HepG2 (cell line): ENCODE measurements around the gene PIM3. TPM values are rescaled to one million over a fixed set of nuclear protein-coding genes. Genes with fewer than 3 reads are reported as not detected.

Source experiments
- TMF1 ChIP-seq: sonication (generic); formaldehyde crosslinking; IDR thresholded peaks from 2 replicates; pipeline ENCODE4 v1.8.1; 2022; ENCODE audit warnings: low read depth, missing genetic modification reagents
- TRIM24 ChIP-seq: sonication (generic); formaldehyde crosslinking; IDR thresholded peaks from 2 replicates; pipeline ENCODE4 v1.8.0; 2022; ENCODE audit warnings: mild to moderate bottlenecking, missing genetic modification reagents
- ZNF556 ChIP-seq: sonication (generic); formaldehyde crosslinking; IDR thresholded peaks from 2 replicates; pipeline ENCODE4 v1.4.0; 2020; ENCODE audit warnings: mild to moderate bottlenecking, missing genetic modification reagents, borderline replicate concordance
- ZSCAN22 ChIP-seq: sonication (generic); formaldehyde crosslinking; IDR thresholded peaks from 2 replicates; pipeline ENCODE4 v1.4.0; 2020; ENCODE audit warnings: mild to moderate bottlenecking, missing genetic modification reagents
- polyA plus RNA-seq, 8 experiments: library from polyadenylated mRNA; depleted of rRNA in 3 of 8; stranded (reverse) in 7 of 8; unstranded in 1 of 8; fragments of >200 nt; fragmentation: Illumina TruSeq in 4 of 8; extraction: Trizol in 4 of 8; gene quantifications; 2 replicates each; pipeline versions ENCODE4 v1.2.1 to v1.2.3, GENCODE V29; 2011 to 2016; ENCODE audit warnings: low read depth in 4 of 8, missing spikeins in 1 of 8, mixed read lengths in 1 of 8; ENCODE audit not compliant: insufficient read depth in 1 of 8
- total RNA-seq, 5 experiments: library from RNA; depleted of rRNA; stranded (reverse); fragments of >200 nt; fragmentation: Illumina TruSeq; extraction: Trizol; gene quantifications; 2 replicates each; pipeline ENCODE4 v1.2.3, GENCODE V29; 2016; ENCODE audit warnings: low read depth in 1 of 5
- TF ChIP-seq, protein P1 (sequence below): sonication (generic); formaldehyde crosslinking; IDR thresholded peaks from 2 replicates; pipeline ENCODE4 v1.5.0; 2020; ENCODE audit warnings: missing genetic modification reagents
- TF ChIP-seq, protein P2 (sequence below): IDR thresholded peaks from 2 replicates; pipeline ENCODE4 v1.6.1; 2016; ENCODE audit warnings: low read depth, missing genetic modification reagents, missing compliant biosample characterization

PIM3 gene
- total and polyA plus RNA-seq, 2 of the 13 experiments (the other 11 are each of a cell fraction or from before 2014, with no cell fraction given) = 21.6 to 31.2 TPM

DNA sequence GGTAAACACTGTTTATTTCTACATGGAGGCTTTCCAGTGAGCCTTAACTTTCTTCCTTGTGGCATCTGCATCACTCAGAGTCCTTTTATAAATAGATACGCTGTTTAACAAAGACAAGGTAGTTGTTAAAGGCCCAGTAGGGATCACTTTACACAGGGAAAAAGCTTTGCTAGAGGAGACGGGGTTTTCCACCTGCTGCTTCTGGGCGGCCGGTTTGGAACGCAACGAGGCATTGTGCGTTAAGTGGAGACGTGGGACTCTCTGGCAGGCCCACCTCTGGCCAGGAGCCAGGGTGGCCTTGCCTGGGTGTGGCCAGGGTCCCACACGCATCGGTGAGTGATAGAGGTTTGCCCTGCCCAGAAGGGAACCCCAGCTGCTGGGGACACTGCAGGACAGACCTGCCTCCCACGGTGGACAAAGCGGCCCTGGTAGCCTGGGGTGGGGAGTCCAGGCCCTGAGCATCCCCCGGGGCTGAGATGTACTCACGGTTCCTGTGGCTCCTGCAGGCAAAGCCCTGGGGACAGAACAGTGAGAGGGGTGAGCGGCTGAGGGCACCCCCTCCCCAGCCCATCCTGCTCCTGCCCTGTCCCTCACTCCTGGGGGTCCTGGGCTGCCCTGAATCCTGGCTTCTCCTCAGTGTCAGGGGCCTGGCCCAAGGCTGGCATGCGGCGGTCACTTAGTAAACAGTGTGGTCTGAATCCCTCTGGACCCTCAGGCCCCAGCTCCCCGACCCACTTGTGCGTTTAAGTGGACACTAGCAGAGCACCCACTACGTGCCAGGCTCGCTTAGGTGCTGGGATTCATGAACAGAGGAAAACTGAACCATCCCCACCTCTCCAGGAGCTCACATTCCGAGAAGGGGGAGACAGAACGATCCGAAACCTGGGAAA lies 47.8 kb downstream of the PIM3 start (continued):
- TF ChIP-seq ZNF556 (no peak), ZSCAN22 (CRISPR knock-in tag) (no peak), TRIM24 (no peak), TMF1 (CRISPR knock-in tag) (no peak)
- TF ChIP-seq, protein P1, sequence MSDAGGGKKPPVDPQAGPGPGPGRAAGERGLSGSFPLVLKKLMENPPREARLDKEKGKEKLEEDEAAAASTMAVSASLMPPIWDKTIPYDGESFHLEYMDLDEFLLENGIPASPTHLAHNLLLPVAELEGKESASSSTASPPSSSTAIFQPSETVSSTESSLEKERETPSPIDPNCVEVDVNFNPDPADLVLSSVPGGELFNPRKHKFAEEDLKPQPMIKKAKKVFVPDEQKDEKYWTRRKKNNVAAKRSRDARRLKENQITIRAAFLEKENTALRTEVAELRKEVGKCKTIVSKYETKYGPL (CRISPR knock-in tag) = no peak
- TF ChIP-seq, protein P2, sequence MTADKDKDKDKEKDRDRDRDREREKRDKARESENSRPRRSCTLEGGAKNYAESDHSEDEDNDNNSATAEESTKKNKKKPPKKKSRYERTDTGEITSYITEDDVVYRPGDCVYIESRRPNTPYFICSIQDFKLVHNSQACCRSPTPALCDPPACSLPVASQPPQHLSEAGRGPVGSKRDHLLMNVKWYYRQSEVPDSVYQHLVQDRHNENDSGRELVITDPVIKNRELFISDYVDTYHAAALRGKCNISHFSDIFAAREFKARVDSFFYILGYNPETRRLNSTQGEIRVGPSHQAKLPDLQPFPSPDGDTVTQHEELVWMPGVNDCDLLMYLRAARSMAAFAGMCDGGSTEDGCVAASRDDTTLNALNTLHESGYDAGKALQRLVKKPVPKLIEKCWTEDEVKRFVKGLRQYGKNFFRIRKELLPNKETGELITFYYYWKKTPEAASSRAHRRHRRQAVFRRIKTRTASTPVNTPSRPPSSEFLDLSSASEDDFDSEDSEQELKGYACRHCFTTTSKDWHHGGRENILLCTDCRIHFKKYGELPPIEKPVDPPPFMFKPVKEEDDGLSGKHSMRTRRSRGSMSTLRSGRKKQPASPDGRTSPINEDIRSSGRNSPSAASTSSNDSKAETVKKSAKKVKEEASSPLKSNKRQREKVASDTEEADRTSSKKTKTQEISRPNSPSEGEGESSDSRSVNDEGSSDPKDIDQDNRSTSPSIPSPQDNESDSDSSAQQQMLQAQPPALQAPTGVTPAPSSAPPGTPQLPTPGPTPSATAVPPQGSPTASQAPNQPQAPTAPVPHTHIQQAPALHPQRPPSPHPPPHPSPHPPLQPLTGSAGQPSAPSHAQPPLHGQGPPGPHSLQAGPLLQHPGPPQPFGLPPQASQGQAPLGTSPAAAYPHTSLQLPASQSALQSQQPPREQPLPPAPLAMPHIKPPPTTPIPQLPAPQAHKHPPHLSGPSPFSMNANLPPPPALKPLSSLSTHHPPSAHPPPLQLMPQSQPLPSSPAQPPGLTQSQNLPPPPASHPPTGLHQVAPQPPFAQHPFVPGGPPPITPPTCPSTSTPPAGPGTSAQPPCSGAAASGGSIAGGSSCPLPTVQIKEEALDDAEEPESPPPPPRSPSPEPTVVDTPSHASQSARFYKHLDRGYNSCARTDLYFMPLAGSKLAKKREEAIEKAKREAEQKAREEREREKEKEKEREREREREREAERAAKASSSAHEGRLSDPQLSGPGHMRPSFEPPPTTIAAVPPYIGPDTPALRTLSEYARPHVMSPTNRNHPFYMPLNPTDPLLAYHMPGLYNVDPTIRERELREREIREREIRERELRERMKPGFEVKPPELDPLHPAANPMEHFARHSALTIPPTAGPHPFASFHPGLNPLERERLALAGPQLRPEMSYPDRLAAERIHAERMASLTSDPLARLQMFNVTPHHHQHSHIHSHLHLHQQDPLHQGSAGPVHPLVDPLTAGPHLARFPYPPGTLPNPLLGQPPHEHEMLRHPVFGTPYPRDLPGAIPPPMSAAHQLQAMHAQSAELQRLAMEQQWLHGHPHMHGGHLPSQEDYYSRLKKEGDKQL (CRISPR knock-in tag) = no peak
- TF ChIP-seq, all 625 proteins: peak for 0
